Limb (tissue), 2 donors: Measurements from ENCODE around the gene AFAP1.

Experiments
- DNase-seq, 2 donors: peaks; one replicate each; pipeline ENCODE4 v3.0.0-alpha.2; 2016; ENCODE audit errors: extremely low spot score in 2 of 2

AFAP1 gene

DNA sequence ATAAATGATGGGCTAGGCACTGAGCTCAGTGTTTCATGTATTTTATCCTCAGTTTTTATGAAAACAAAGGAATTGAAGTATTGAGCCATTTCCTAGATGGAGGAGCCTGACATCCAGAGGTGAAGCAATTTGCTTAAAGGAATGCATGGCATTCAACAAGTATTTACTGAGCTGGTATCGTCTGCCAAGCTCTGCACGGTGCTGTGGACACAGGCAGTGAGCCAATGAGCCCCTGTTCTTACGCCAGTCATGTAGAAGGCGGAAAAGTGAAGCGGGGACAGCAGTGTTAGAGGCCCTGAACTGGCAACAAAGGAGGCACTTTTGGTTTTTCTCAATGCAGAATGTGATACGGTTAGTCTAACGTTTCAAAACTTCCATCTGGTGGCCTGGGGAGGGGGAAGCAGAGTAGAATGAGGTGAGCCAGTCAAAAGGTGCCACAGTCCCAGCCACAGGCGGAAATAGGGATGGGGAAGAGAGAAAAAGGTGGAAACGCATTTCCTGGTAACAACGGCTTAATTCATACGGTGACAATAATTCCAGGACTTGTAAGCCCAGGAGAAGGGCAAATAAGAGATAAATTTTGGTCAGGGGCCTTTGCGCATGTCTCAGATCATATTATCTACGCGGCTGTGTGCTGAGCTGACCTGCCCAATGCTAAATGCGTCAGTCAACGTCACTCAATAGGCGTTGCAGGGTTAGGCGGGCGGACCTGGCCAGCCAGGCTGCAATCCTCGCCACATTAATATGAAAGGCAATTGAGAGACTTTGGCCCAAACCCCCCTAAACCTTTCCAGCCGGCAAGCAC lies 133.9 kb downstream of the AFAP1 start:
- peak in 1 of 2 donors; percentile 66 for DNase-seq

- DNase-seq = peak in 1 of 2 donors; percentile 60
Measured at GRCh38 chr4:7804756-7805385, 134.8 kb downstream of the AFAP1 start.

DNA sequence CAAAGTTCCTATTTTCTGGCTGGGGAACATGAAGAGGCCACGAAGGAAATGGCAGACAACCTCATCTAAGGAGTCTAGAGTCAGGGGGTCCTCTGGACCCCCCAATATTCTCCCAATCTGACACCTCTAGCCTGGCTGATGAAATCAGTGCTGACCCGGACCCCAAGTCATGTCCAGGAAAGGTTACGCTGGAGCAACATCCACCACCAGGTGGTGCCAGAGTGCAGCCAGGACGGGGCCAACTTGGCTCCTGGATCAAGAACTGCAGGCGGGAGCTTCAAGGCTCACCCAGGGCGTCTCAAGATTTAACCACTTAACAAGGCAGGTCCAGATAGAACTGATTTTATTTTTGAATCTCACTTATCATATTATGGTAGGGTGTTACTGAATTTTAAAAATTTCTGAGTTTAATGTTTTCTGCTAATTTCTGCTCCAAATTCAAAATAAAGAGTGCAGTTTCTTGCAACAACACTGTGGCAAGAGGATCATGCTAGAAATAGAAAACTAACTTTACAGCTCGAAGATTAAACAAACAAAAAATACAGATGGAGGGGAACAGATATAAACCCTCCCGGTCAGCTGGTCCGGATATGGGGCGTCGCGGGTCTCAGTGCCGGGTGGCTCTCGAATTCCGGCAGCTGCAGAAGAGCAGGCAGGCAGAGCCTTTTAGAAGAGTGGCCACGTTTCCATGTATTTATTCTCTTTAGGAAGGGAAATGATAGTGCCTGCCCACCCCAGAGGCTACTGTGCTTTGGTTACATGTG lies 135.5 kb downstream of the AFAP1 start:
- DNase-seq = peak; percentile 80 to 89

GRCh38 chr4:7803371-7803770 lies 136.3 kb downstream of the AFAP1 start:
- peak in 1 of 2 donors; percentile 47 for DNase-seq

DNA sequence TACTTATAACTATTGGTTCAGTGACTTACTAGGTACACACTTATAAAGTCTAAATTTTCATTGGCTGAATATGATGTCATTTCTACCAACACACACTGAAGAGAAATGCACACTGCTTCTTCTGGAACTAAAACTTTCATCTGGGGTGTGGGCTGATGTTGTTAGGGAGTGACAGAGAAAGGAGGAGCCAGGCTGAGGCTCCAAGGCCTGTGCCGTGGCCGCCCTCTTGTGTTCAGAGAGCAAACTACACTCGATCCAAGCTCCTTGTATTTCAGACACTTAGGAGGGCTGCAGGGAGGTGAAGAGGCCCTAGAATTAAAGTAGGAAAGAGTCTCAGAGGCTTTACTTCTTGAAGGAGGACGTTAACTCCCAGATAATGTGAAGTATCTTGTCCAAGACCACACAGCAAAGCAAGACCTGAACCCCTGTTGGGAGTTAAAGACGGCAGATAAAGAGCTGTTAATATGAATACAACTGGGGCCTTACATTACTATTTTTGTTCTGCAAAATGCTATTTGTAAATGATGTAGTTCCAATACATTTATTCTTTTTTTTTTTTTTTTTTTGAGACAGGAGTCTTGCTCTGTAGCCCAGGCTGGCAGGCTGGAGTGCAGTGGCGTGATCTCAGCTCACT lies 137.5 kb downstream of the AFAP1 start:
- peak; percentile 90 for DNase-seq

GRCh38 chr4:7801641-7802040 lies 138.0 kb downstream of the AFAP1 start:
- DNase-seq = peak in 1 of 2 donors; percentile 15

GRCh38 chr4:7801001-7801400 lies 138.7 kb downstream of the AFAP1 start:
- no peak for DNase-seq

- DNase-seq = peak in 1 of 2 donors; percentile 19
Measured at GRCh38 chr4:7800410-7800809, 139.3 kb downstream of the AFAP1 start.

DNA sequence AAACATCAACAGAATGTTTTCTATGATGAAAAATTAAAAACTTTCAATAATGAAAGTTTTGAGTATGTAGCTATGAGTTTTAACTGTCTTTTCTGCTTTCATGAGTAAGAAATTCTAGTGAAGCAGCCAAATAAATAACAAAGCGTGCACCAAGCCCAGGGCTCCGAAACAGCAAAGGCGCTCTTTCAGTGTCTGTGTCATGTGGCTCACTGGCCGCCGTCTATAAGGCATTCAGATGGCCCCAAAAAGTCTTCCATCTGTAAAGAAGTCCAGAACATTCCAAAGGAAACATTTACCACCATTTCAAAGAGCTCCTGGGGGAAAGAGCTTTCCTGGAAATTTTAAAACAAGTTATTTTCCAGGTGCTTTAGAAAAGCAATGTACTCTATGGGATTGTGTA lies 139.9 kb downstream of the AFAP1 start:
- DNase-seq = no peak

GRCh38 chr4:7799306-7799705 lies 140.4 kb downstream of the AFAP1 start:
- DNase-seq = no peak

GRCh38 chr4:7798178-7798995 lies 141.3 kb downstream of the AFAP1 start:
- peak in 1 of 2 donors; percentile 16 for DNase-seq

DNA sequence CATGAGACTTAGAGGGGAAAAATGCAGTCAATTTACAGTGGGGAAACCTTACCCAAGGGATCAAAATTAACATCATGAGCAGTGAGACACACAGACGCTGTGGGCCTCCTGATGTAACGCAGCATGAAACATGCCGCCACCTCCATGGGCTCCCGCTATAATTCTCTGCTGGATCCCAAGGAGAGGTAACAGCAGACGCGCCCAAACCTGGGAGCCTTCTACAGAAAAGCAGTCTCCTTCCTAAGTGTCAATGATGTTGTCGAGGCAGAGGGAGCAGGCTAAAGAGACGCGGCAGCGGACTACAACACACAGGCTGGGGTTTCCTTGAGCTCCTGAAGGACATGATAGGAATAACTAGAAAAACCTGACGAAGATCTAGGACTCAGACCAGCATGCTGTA lies 142.3 kb downstream of the AFAP1 start:
- no peak for DNase-seq

- DNase-seq = peak in 1 of 2 donors; percentile 24
Measured at GRCh38 chr4:7795983-7796382, 143.7 kb downstream of the AFAP1 start.

GRCh38 chr4:7793186-7793585 lies 146.5 kb downstream of the AFAP1 start:
- no peak for DNase-seq

GRCh38 chr4:7792616-7793015 lies 147.0 kb downstream of the AFAP1 start:
- no peak for DNase-seq

DNA sequence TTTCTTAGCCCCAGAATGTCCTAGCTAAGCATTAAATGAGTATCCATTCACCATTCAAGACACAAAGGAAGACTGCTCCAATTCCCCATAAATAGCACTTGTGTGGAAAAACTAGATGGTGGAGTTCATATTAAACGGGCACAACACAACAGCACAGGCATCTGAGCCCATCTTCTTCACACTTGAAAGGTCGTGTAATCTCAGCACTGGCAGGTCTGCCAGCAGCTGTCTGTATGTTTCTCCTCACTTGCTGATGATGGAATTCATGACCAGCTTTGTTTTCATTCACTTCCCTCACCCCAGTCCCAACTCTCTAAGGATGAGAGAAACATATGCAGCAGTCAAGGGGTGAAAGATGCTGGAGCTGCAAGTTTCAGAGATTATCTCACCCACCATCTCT lies 148.7 kb downstream of the AFAP1 start:
- DNase-seq = no peak

GRCh38 chr4:7790023-7790422 lies 149.6 kb downstream of the AFAP1 start:
- no peak for DNase-seq

- peak in 1 of 2 donors; percentile 20 for DNase-seq
Measured at GRCh38 chr4:7788694-7789425, 150.8 kb downstream of the AFAP1 start.

GRCh38 chr4:7788193-7788592 lies 151.5 kb downstream of the AFAP1 start:
- peak in 1 of 2 donors; percentile 24 for DNase-seq

DNA sequence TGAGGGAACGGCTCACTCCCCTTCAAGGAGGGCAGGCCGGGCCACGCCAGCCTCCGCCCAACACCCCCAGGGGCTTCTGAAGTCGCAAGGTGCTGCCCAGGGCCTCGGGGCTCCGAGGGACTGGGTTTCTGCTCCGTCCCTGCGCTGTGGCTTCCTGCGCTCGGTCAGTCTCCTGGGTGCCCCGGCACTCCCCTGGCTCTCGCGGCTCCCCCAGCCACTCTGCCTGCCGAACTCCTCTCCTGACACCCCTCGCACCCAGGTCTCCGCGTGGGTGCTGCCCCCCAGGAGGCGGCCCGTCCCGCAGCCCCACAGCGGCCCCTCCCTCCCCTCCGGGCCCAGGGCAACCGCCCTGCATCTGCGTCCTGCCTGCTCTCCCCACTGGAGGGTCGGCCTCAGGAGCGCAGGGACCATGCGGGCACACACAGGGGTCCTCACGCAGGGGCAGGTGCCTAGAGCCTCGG lies 151.9 kb downstream of the AFAP1 start:
- peak in 1 of 2 donors; percentile 21 for DNase-seq
